OCI-LY1 (cell line): Measurements from ENCODE around the gene LCN2.
"Not testable (repeated sequence)": the region's sequence is repeated elsewhere in the genome, so short reads cannot be mapped to it uniquely, and the experiment has no call there.

Experiments
- H2AFZ ChIP-seq: fragments of 200-600 bp; sonication (generic), shearing (Covaris generic); 2 replicates; pipeline ENCODE4 v1.6.0; 2014; ENCODE audit warnings: antibody characterized with exemption, mild to moderate bottlenecking, low read length
- H3F3A ChIP-seq: fragments of 200-600 bp; sonication (generic), shearing (Covaris generic); 2 replicates; pipeline ENCODE4 v1.6.0; 2014; ENCODE audit warnings: mild to moderate bottlenecking, antibody characterized with exemption, low read length, moderate library complexity; ENCODE audit not compliant: insufficient read depth
- H3K27ac ChIP-seq: fragments of 200-600 bp; sonication (generic); 2 replicates; pipeline ENCODE4 v1.5.1; 2014; ENCODE audit warnings: low read length, mixed run types, mild to moderate bottlenecking, low read depth; ENCODE audit not compliant: poor library complexity, severe bottlenecking
- H3K27me3 ChIP-seq: fragments of 200-600 bp; sonication (generic); 2 replicates; pipeline ENCODE4 v1.6.0; 2014; ENCODE audit warnings: antibody characterized with exemption, mild to moderate bottlenecking, low read length, moderate library complexity; ENCODE audit not compliant: insufficient read depth
- H3K36me3 ChIP-seq: fragments of 200-600 bp; sonication (generic); 2 replicates; pipeline ENCODE4 v1.6.1; 2014; ENCODE audit warnings: mild to moderate bottlenecking, antibody characterized with exemption, low read length, moderate library complexity, mixed read lengths; ENCODE audit not compliant: insufficient read depth
- H3K4me1 ChIP-seq: fragments of 200-600 bp; sonication (generic); 2 replicates; pipeline ENCODE4 v1.5.1; 2014; ENCODE audit warnings: mild to moderate bottlenecking, low read length, moderate library complexity; ENCODE audit not compliant: insufficient read depth, severe bottlenecking
- H3K4me2 ChIP-seq: fragments of 200-600 bp; sonication (generic), shearing (Covaris generic); 2 replicates; pipeline ENCODE4 v1.6.1; 2014; ENCODE audit warnings: low read length
- H3K4me3 ChIP-seq: fragments of 200-600 bp; sonication (generic); 2 replicates; pipeline ENCODE4 v1.5.1; 2014; ENCODE audit warnings: low read length, low read depth, mild to moderate bottlenecking, mixed read lengths; ENCODE audit not compliant: poor library complexity, severe bottlenecking
- H3K79me2 ChIP-seq: fragments of 200-600 bp; shearing (Covaris generic); 2 replicates; pipeline ENCODE4 v1.6.1; 2016; ENCODE audit warnings: mixed run types, low read length, mixed read lengths; ENCODE audit not compliant: insufficient read depth
- H3K9ac ChIP-seq: fragments of 200-600 bp; sonication (generic), shearing (Covaris generic); 2 replicates; pipeline ENCODE4 v1.6.1; 2014; ENCODE audit warnings: mild to moderate bottlenecking, low read length, mixed read lengths
- H3K9me2 ChIP-seq: fragments of 200-600 bp; sonication (generic), shearing (Covaris generic); 2 replicates; pipeline ENCODE4 v1.6.1; 2014; ENCODE audit warnings: low read depth, mild to moderate bottlenecking, low read length, mixed read lengths
- H3K9me3 ChIP-seq: fragments of 200-600 bp; shearing (Covaris generic); 2 replicates; pipeline ENCODE4 v1.6.1; 2014; ENCODE audit warnings: low read length, mixed read lengths
- H4K20me1 ChIP-seq: fragments of 200-600 bp; sonication (generic), shearing (Covaris generic); 2 replicates; pipeline ENCODE4 v1.6.0; 2016; ENCODE audit warnings: mild to moderate bottlenecking, low read length; ENCODE audit not compliant: insufficient read depth
- CTCF ChIP-seq: fragments of 200-600 bp; sonication (generic), shearing (Covaris generic); IDR thresholded peaks from 2 replicates; pipeline ENCODE4 v1.5.1; 2017; ENCODE audit warnings: mild to moderate bottlenecking, antibody characterized with exemption, low read length, moderate library complexity, mixed read lengths
- EZH2 ChIP-seq: fragments of 200-600 bp; sonication (generic), shearing (Covaris generic); IDR thresholded peaks from 2 replicates; pipeline ENCODE4 v1.8.0; 2017; ENCODE audit warnings: borderline replicate concordance, mixed run types, mild to moderate bottlenecking, antibody characterized with exemption, low read length, moderate library complexity, mixed read lengths

LCN2 gene

GRCh38 chr9:128132139-128132538 lies 17.1 kb upstream of the LCN2 start:
- H3K36me3 ChIP-seq, H3K9ac ChIP-seq, H3K4me2 ChIP-seq, H3K4me1 ChIP-seq, H3F3A ChIP-seq, H3K27me3 ChIP-seq, H3K27ac ChIP-seq, H4K20me1 ChIP-seq, H3K4me3 ChIP-seq, H3K79me2 ChIP-seq, H2AFZ ChIP-seq, H3K9me2 ChIP-seq, H3K9me3 ChIP-seq: not testable (repeated sequence)

- H3K4me1 ChIP-seq, H3K9me3 ChIP-seq, H3K27me3 ChIP-seq, H4K20me1 ChIP-seq, H3K36me3 ChIP-seq, H3F3A ChIP-seq, H3K9me2 ChIP-seq, H3K4me3 ChIP-seq, H3K27ac ChIP-seq, H3K79me2 ChIP-seq, H3K9ac ChIP-seq, H2AFZ ChIP-seq, H3K4me2 ChIP-seq: not testable (repeated sequence)
Observed at GRCh38 chr9:128135561-128135960, 13.7 kb upstream of the LCN2 start.

- Histone ChIP-seq H3K9me2 (no peaks in the 10 kb centered on the region), H3F3A (no peaks in the 10 kb centered on the region), H3K27ac (no peak overlapping the region), H2AFZ (no peak overlapping the region), H4K20me1 (no peaks in the 10 kb centered on the region), H3K27me3 (no peaks in the 10 kb centered on the region), H3K4me2 (no peak overlapping the region), H3K9me3 (no peaks in the 10 kb centered on the region), H3K36me3 (no peaks in the 10 kb centered on the region), H3K79me2 (no peaks in the 10 kb centered on the region), H3K4me3 (no peak overlapping the region), H3K4me1 (no peaks in the 10 kb centered on the region), H3K9ac (no peak overlapping the region)
- TF ChIP-seq EZH2 (no peak), CTCF (no peak)
Observed at GRCh38 chr9:128136816-128137793, 12.1 kb upstream of the LCN2 start.

- H3K9me3 ChIP-seq, result no peaks in the 10 kb centered on the region
- H3K4me3 ChIP-seq, result no peak overlapping the region
- TF ChIP-seq CTCF, result no peak
- no peak for TF ChIP-seq EZH2
- no peaks in the 10 kb centered on the region for H3K79me2 ChIP-seq
- no peak overlapping the region for H2AFZ ChIP-seq
- no peaks in the 10 kb centered on the region for H3K36me3 ChIP-seq
- no peaks in the 10 kb centered on the region for H3K4me1 ChIP-seq
- no peaks in the 10 kb centered on the region for H3K27me3 ChIP-seq
- no peak overlapping the region for H3K9ac ChIP-seq
- no peaks in the 10 kb centered on the region for H3K9me2 ChIP-seq
- no peak overlapping the region for H3K4me2 ChIP-seq
- H3F3A ChIP-seq, result no peaks in the 10 kb centered on the region
- no peaks in the 10 kb centered on the region for H4K20me1 ChIP-seq
- no peak overlapping the region for H3K27ac ChIP-seq
Observed at GRCh38 chr9:128138001-128138400, 11.3 kb upstream of the LCN2 start.
